ENCODE results near the gene ASIC4. TPM values are rescaled to one million over a fixed set of nuclear protein-coding genes. Genes with fewer than 3 reads are reported as not detected.

The ASIC4 gene
- total RNA-seq, 1 experiment from 2014 or later: 0.21 TPM

GRCh38 chr2:219498280-219499057 lies 15.8 kb upstream of the ASIC4 start, which contains the start of gene GMPPA:
Gene GMPPA, plus strand, starts transcription at chr2:219498891. Its CDS starts 1,085 bp downstream, at chr2:219499976.
- no peaks in the 10 kb centered on the region for H3K9me3 ChIP-seq (ENCODE audit: control insufficient read depth, insufficient read depth, low read depth, low read length)
- H3K4me1 ChIP-seq (ENCODE audit: control insufficient read depth, insufficient read depth, low read length): peaks cover 15% of the 10 kb centered on the region
- H3K36me3 ChIP-seq (ENCODE audit: control insufficient read depth, insufficient read depth, low read length): peaks cover 3% of the 10 kb centered on the region; the same call in 1 of the 2 replicates
- intact Hi-C loops (cut with micrococcal nuclease; ENCODE audit: unreplicated experiment) (no loop called here), in situ Hi-C loops (cut with HindIII; ENCODE audit: low pct_unique_long_range_greater_than_20kb, low sequenced_read_pairs) (no loop called here)
- peak within 1 kb of the TSS; percentile 96 for H3K27ac ChIP-seq (ENCODE audit: low read length)
- TF ChIP-seq TCF7L2 (IDR thresholded peaks at IDR 0.05; ENCODE audit: low read depth, low read length) (no peak), SIN3A (IDR thresholded peaks at IDR 0.05; ENCODE audit: borderline replicate concordance, insufficient read depth, low read depth, low read length) (peak; percentile 78), POLR2AphosphoS5 (IDR thresholded peaks at IDR 0.05; ENCODE audit: low read depth, low read length) (peak; percentile 90)
- TF ChIP-seq, protein P1, sequence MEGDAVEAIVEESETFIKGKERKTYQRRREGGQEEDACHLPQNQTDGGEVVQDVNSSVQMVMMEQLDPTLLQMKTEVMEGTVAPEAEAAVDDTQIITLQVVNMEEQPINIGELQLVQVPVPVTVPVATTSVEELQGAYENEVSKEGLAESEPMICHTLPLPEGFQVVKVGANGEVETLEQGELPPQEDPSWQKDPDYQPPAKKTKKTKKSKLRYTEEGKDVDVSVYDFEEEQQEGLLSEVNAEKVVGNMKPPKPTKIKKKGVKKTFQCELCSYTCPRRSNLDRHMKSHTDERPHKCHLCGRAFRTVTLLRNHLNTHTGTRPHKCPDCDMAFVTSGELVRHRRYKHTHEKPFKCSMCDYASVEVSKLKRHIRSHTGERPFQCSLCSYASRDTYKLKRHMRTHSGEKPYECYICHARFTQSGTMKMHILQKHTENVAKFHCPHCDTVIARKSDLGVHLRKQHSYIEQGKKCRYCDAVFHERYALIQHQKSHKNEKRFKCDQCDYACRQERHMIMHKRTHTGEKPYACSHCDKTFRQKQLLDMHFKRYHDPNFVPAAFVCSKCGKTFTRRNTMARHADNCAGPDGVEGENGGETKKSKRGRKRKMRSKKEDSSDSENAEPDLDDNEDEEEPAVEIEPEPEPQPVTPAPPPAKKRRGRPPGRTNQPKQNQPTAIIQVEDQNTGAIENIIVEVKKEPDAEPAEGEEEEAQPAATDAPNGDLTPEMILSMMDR (IDR thresholded peaks at IDR 0.05): no peak
- TF ChIP-seq, protein P2, sequence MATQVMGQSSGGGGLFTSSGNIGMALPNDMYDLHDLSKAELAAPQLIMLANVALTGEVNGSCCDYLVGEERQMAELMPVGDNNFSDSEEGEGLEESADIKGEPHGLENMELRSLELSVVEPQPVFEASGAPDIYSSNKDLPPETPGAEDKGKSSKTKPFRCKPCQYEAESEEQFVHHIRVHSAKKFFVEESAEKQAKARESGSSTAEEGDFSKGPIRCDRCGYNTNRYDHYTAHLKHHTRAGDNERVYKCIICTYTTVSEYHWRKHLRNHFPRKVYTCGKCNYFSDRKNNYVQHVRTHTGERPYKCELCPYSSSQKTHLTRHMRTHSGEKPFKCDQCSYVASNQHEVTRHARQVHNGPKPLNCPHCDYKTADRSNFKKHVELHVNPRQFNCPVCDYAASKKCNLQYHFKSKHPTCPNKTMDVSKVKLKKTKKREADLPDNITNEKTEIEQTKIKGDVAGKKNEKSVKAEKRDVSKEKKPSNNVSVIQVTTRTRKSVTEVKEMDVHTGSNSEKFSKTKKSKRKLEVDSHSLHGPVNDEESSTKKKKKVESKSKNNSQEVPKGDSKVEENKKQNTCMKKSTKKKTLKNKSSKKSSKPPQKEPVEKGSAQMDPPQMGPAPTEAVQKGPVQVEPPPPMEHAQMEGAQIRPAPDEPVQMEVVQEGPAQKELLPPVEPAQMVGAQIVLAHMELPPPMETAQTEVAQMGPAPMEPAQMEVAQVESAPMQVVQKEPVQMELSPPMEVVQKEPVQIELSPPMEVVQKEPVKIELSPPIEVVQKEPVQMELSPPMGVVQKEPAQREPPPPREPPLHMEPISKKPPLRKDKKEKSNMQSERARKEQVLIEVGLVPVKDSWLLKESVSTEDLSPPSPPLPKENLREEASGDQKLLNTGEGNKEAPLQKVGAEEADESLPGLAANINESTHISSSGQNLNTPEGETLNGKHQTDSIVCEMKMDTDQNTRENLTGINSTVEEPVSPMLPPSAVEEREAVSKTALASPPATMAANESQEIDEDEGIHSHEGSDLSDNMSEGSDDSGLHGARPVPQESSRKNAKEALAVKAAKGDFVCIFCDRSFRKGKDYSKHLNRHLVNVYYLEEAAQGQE (IDR thresholded peaks at IDR 0.05; ENCODE audit: insufficient read depth in 1 of 2, low read depth in 2 of 2, low read length in 1 of 2): no peak; a peak in 1 of 4 replicates
- TSS peak; percentile 76 for BruUV-seq (replicated peaks)
- peak; percentile 98 for DNase-seq (ENCODE audit: low read depth, low spot score)
- peak within 1 kb of the TSS; percentile 71 to 95 for H3K4me3 ChIP-seq (ENCODE audit: low read depth in 2 of 2, low read length in 2 of 2)
- no peaks in the 10 kb centered on the region for H3K27me3 ChIP-seq (ENCODE audit: control insufficient read depth, insufficient read depth, low read length)
- peak; percentile 94 for ATAC-seq
- ChIA-PET POLR2A (interaction anchor here (0.6 to 0.9 kb wide), 2 partner anchors 8 to 111 kb away, joined by 3 to 5 read pairs; partner anchors contain the start of gene DNPEP), CTCF (interaction anchor here (0.6 to 3.0 kb wide), 5 partner anchors 11 to 79 kb away, joined by 5 to 27 read pairs (median 10); no protein-coding TSS in a partner anchor)

- H3K27me3 ChIP-seq (ENCODE audit: control insufficient read depth, insufficient read depth, low read length): no peaks in the 10 kb centered on the region
- POLR2A ChIA-PET: interaction anchor here (0.6 to 0.9 kb wide), 2 partner anchors 8 to 111 kb away, joined by 3 to 5 read pairs; partner anchors contain the start of gene DNPEP
- intact Hi-C loops (cut with micrococcal nuclease; ENCODE audit: unreplicated experiment) (no loop called here), in situ Hi-C loops (cut with HindIII; ENCODE audit: low pct_unique_long_range_greater_than_20kb, low sequenced_read_pairs) (no loop called here)
- DNase-seq (ENCODE audit: low read depth, low spot score) (no peak), ATAC-seq (no peak)
- peak overlapping the region; percentile 71 to 95 for H3K4me3 ChIP-seq (ENCODE audit: low read depth in 2 of 2, low read length in 2 of 2)
- H3K27ac ChIP-seq (ENCODE audit: low read length): peak overlapping the region; percentile 96
- H3K36me3 ChIP-seq (ENCODE audit: control insufficient read depth, insufficient read depth, low read length): peaks cover 3% of the 10 kb centered on the region; the same call in 1 of the 2 replicates
- no peaks in the 10 kb centered on the region for H3K9me3 ChIP-seq (ENCODE audit: control insufficient read depth, insufficient read depth, low read depth, low read length)
- H3K4me1 ChIP-seq (ENCODE audit: control insufficient read depth, insufficient read depth, low read length): peaks cover 15% of the 10 kb centered on the region
- TF ChIP-seq SIN3A (IDR thresholded peaks at IDR 0.05; ENCODE audit: borderline replicate concordance, insufficient read depth, low read depth, low read length) (0 out of 2 replicates have a peak, but pooled peaks have one; percentile 1), TCF7L2 (IDR thresholded peaks at IDR 0.05; ENCODE audit: low read depth, low read length) (no peak)
- TF ChIP-seq, protein P2 (IDR thresholded peaks at IDR 0.05; ENCODE audit: insufficient read depth in 1 of 2, low read depth in 2 of 2, low read length in 1 of 2): no peak
- TF ChIP-seq, protein P1 (IDR thresholded peaks at IDR 0.05): no peak
- CTCF ChIA-PET: interaction anchor here (0.6 to 3.0 kb wide), 5 partner anchors 11 to 79 kb away, joined by 5 to 27 read pairs (median 10); no protein-coding TSS in a partner anchor
- BruUV-seq (replicated peaks): TSS peak; percentile 97
Measured at GRCh38 chr2:219499058-219499307, 15.3 kb upstream of the ASIC4 start.
